Ascending aorta (tissue), 2 donors: ENCODE data around the gene COA6. TPM values are rescaled to one million over a fixed set of nuclear protein-coding genes. Genes with fewer than 3 reads are reported as not detected.
"Not testable (repeated sequence)": the region's sequence is repeated elsewhere in the genome, so short reads cannot be mapped to it uniquely, and the experiment has no call there.

ENCODE experiments used
- DNase-seq, 2 donors: peaks; one replicate each; pipeline ENCODE4 v3.0.0-alpha.2; 2019; ENCODE audit warnings: low spot score in 2 of 2
- H3K27ac ChIP-seq, 2 donors: fragments of 200-600 bp; sonication (generic); one replicate each; pipeline ENCODE4 v1.5.1; 2016 to 2017; ENCODE audit warnings: mild to moderate bottlenecking in 1 of 2
- H3K27me3 ChIP-seq: fragments of 200-600 bp; sonication (generic); one replicate; pipeline ENCODE4 v1.5.1; 2017
- H3K36me3 ChIP-seq, 2 donors: fragments of 200-600 bp; sonication (generic); one replicate each; pipeline ENCODE4 v1.5.1; 2016
- H3K4me1 ChIP-seq, 2 donors: fragments of 200-600 bp; sonication (generic); one replicate each; pipeline ENCODE4 v1.5.1; 2016 to 2017; ENCODE audit warnings: mild to moderate bottlenecking in 1 of 2
- H3K4me3 ChIP-seq, 2 donors: fragments of 200-600 bp; sonication (generic); one replicate each; pipeline ENCODE4 v1.5.1; 2016 to 2017; ENCODE audit warnings: mild to moderate bottlenecking in 1 of 2
- H3K9me3 ChIP-seq, 2 donors: fragments of 200-600 bp; sonication (generic); one replicate each; pipeline ENCODE4 v1.5.1; 2016
- CTCF ChIP-seq, 3 experiments: fragments of 200-600 bp in 2 of 3; fragments of 450-650 bp in 1 of 3; sonication (generic) in 2 of 3; IDR thresholded peaks; one replicate each; pipeline ENCODE4 v1.5.1; 2016 to 2019; ENCODE audit warnings: antibody characterized with exemption in 3 of 3, mild to moderate bottlenecking in 1 of 3, moderate library complexity in 1 of 3
- intact Hi-C: fragments of 100-400 bp; cut with DNase I; formaldehyde crosslinking; loops from one replicate; pipeline ENCODE4 v1.15.1; 2023
- total RNA-seq: library from RNA; depleted of rRNA; stranded (reverse); fragments of >200 nt; gene quantifications from one replicate; pipeline ENCODE4 v1.1.0, GENCODE V29; 2016

The COA6 gene
- total RNA-seq, 1 donor from 2014 or later = not detected

- intact Hi-C loops = no loop called here
- no peaks in the 10 kb centered on the region for H3K27me3 ChIP-seq
- no peak for TF ChIP-seq CTCF (IDR thresholded peaks at IDR 0.05)
- H3K27ac ChIP-seq = no peak overlapping the region
- DNase-seq = no peak
- H3K4me1 ChIP-seq = no peaks in the 10 kb centered on the region
- no peak overlapping the region for H3K4me3 ChIP-seq
- no peaks in the 10 kb centered on the region for H3K9me3 ChIP-seq
- peaks cover 0 to 11% of the 10 kb centered on the region in 2 donors for H3K36me3 ChIP-seq
These were observed 22.8 kb downstream of the COA6 start for GRCh38 chr1:234396092-234396491.

DNA sequence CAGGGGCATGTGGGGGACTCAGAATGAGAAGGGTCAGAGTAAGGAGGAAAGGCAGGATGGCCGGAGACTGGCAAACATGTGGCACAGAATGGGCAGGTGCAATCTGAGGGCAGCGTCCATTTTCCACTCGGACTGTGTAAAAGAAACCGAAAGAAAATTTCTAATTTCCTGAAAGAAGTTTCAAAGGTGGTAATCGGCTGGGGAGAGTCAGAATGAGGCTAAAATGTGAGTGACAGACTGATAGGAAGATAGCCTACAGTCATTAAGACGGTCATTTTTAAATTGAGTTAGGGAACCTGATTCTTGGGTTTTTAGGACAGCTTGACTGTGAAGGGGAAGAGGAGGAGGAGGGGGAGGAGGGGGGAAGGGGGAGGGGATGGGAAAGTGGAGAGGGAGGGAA, 23.6 kb downstream of the COA6 start:
- H3K27ac ChIP-seq = no peak overlapping the region
- H3K4me1 ChIP-seq = no peaks in the 10 kb centered on the region
- no peak for TF ChIP-seq CTCF (IDR thresholded peaks at IDR 0.05)
- peaks cover 0 to 5% of the 10 kb centered on the region in 2 donors for H3K36me3 ChIP-seq
- H3K9me3 ChIP-seq = no peaks in the 10 kb centered on the region
- no peak for DNase-seq
- H3K4me3 ChIP-seq = no peak overlapping the region
- intact Hi-C loops = no loop called here
- no peaks in the 10 kb centered on the region for H3K27me3 ChIP-seq

GRCh38 chr1:234397732-234398131, 24.5 kb downstream of the COA6 start:
- no peak for TF ChIP-seq CTCF (IDR thresholded peaks at IDR 0.05)
- intact Hi-C loops = no loop called here
- Histone ChIP-seq H3K9me3 (no peaks in the 10 kb centered on the region), H3K27me3 (no peaks in the 10 kb centered on the region), H3K4me3 (no peak overlapping the region), H3K36me3 (peaks cover 0 to 5% of the 10 kb centered on the region in 2 donors), H3K27ac (no peak overlapping the region), H3K4me1 (no peaks in the 10 kb centered on the region)
- DNase-seq = no peak

DNA sequence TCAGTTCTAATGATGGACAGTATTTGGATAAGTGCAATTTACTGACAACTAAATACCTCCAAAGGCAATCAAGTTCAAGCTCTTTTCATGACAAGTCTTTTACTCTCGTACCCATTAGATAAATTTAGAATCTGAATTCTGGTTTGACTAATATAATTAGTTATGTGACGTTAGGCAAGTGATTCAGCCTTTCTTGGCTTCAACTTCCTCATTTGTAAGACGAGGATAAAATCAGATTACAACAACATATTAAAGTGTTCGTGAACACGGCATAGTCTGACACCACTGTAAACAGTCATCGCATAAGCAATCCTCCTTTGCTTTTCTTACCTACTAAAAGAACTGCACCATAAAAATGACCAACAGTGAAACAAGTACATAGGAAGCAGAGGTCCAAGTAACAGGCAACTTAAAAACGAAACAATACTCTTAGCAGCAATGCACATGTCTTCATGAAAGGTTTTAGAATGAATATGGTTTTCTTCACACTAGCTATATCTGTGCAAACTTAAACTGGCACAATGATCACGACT, 25.7 kb downstream of the COA6 start:
- H3K36me3 ChIP-seq = no peaks in the 10 kb centered on the region
- no peak overlapping the region for H3K27ac ChIP-seq
- intact Hi-C loops = no loop called here
- H3K4me3 ChIP-seq = no peak overlapping the region
- TF ChIP-seq CTCF (IDR thresholded peaks at IDR 0.05) = no peak
- no peaks in the 10 kb centered on the region for H3K27me3 ChIP-seq
- DNase-seq = no peak
- no peaks in the 10 kb centered on the region for H3K4me1 ChIP-seq
- H3K9me3 ChIP-seq = no peaks in the 10 kb centered on the region

DNA sequence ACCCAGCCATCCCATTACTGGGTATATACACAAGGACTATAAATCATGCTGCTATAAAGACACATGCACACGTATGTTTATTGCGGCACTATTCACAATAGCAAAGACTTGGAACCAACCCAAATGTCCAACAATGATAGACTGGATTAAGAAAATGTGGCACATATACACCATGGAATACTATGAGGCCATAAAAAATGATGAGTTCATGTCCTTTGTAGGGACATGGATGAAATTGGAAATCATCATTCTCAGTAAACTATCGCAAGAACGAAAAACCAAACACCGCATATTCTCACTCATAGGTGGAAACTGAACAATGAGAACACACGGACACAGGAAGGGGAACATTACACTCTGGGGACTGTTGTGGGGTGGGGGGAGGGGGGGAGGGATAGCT, 26.3 kb downstream of the COA6 start:
- H3K4me3 ChIP-seq, DNase-seq, H3K36me3 ChIP-seq, H3K27ac ChIP-seq, H3K9me3 ChIP-seq, H3K4me1 ChIP-seq, H3K27me3 ChIP-seq, intact Hi-C loops: not testable (repeated sequence)

DNA sequence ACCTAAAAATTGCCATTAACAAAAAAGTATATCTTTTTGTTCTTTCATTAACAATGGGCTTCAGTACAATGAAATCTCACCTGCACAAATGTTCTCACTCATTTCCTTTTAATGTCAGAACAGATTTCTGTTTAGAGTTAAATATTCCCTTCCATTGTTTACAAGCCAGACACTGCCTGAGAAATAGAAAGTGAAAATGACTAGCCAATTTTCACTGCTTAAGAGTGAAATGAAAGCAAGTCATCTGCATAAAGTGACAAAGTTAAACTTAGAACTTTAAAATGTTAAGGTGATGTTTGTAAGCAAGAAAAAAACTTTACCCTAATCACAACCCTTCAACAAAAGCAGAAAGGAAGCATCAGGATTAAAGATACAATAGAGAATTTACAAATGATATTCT, 27.5 kb downstream of the COA6 start:
- DNase-seq = no peak
- Histone ChIP-seq H3K27ac (no peak overlapping the region), H3K27me3 (no peaks in the 10 kb centered on the region), H3K36me3 (peaks cover 0 to 3% of the 10 kb centered on the region in 2 donors), H3K9me3 (no peaks in the 10 kb centered on the region), H3K4me3 (no peak overlapping the region), H3K4me1 (no peaks in the 10 kb centered on the region)
- intact Hi-C loops = no loop called here
- TF ChIP-seq CTCF (IDR thresholded peaks at IDR 0.05) = no peak
